Panc1 (cell line): ENCODE measurements around the gene QRICH2. TPM values are rescaled to one million over a fixed set of nuclear protein-coding genes. Genes with fewer than 3 reads are reported as not detected.
A peak's percentile ranks its signal among the peaks of the same experiment; 100 is the strongest.

Source experiments
- ATAC-seq: fragments of 200-7000 bp; cut with Tn5 transposase; 2 replicates; pipeline ENCODE4 v1.9.1; 2020; ENCODE audit warnings: mild to moderate bottlenecking, moderate library complexity
- BruUV-seq: library from RNA; stranded (reverse); fragments of 400-500 nt; replicated peaks from 2 replicates; lab custom pipeline; 2021; lab: Mats Ljungman, UMichigan
- CTCF ChIA-PET: fragments of 300-600 bp; sonication (Branson Sonifier 250); formaldehyde crosslinking; loops from one replicate; lab custom pipeline; 2022; ENCODE audit warnings: antibody characterized with exemption; lab: Charles Lee
- POLR2A ChIA-PET: fragments of 300-600 bp; sonication (Branson Sonifier 250); formaldehyde crosslinking; loops from one replicate; lab custom pipeline; 2022; ENCODE audit warnings: antibody characterized with exemption; lab: Charles Lee
- DNase-seq: peaks from one replicate; pipeline ENCODE4 v3.0.0-alpha.2; 2010; ENCODE audit warnings: low read depth, low spot score
- H3K27ac ChIP-seq: 2 replicates; pipeline ENCODE4 v1.5.1; 2011; ENCODE audit warnings: mild to moderate bottlenecking, low read length, inconsistent platforms
- H3K27me3 ChIP-seq: fragments of 200-500 bp; sonication (Bioruptor generic); 2 replicates; pipeline ENCODE4 v1.6.0; 2014; ENCODE audit warnings: low read length, inconsistent platforms; ENCODE audit not compliant: control insufficient read depth, insufficient read depth
- H3K36me3 ChIP-seq: fragments of 200-500 bp; sonication (Bioruptor generic); 2 replicates; pipeline ENCODE4 v1.5.1; 2014; ENCODE audit warnings: inconsistent platforms, mild to moderate bottlenecking, low read length, moderate library complexity; ENCODE audit not compliant: control insufficient read depth, insufficient read depth
- H3K4me1 ChIP-seq: 2 replicates; pipeline ENCODE4 v1.5.1; 2011; ENCODE audit warnings: inconsistent platforms, mild to moderate bottlenecking, low read length, moderate library complexity; ENCODE audit not compliant: control insufficient read depth, insufficient read depth
- H3K4me3 ChIP-seq, 2 experiments: 2 replicates each; pipeline ENCODE4 v1.5.1; 2011 to 2012; ENCODE audit warnings: low read depth in 2 of 2, low read length in 2 of 2, mild to moderate bottlenecking in 2 of 2, inconsistent platforms in 1 of 2, moderate library complexity in 1 of 2
- H3K9me3 ChIP-seq: fragments of 200-500 bp; sonication (Bioruptor generic); 2 replicates; pipeline ENCODE4 v1.5.1; 2014; ENCODE audit warnings: low read depth, mild to moderate bottlenecking, inconsistent platforms, low read length, moderate library complexity; ENCODE audit not compliant: control insufficient read depth, insufficient read depth
- POLR2AphosphoS5 ChIP-seq: IDR thresholded peaks from 2 replicates; pipeline ENCODE4 v1.6.1; 2012; ENCODE audit warnings: mild to moderate bottlenecking, low read depth, low read length, moderate library complexity
- SIN3A ChIP-seq: IDR thresholded peaks from 2 replicates; pipeline ENCODE4 v1.6.1; 2012; ENCODE audit warnings: low read depth, mild to moderate bottlenecking, low read length, moderate library complexity, borderline replicate concordance; ENCODE audit not compliant: insufficient read depth
- TCF7L2 ChIP-seq: IDR thresholded peaks from 2 replicates; pipeline ENCODE4 v1.6.1; 2011; ENCODE audit warnings: mild to moderate bottlenecking, low read depth, low read length, inconsistent platforms
- in situ Hi-C: cut with HindIII; loops from 2 replicates; pipeline ENCODE4 v1.10.0; 2016; ENCODE audit warnings: low sequenced_read_pairs, low pct_unique_long_range_greater_than_20kb
- intact Hi-C: fragments of 100-400 bp; cut with micrococcal nuclease; formaldehyde crosslinking; loops from one replicate; pipeline ENCODE4 v1.10.0; 2022; ENCODE audit not compliant: unreplicated experiment
- total RNA-seq: library from RNA; stranded (reverse); gene quantifications from one replicate; pipeline ENCODE4 v1.2.1, GENCODE V29; 2021; ENCODE audit not compliant: unreplicated experiment
- TF ChIP-seq, protein P1 (sequence below): fragments of 450-650 bp; IDR thresholded peaks from 2 replicates; pipeline ENCODE4 v1.5.1; 2017; ENCODE audit warnings: mild to moderate bottlenecking
- TF ChIP-seq, protein P2 (sequence below), 2 experiments: IDR thresholded peaks; 2 replicates each; pipeline ENCODE4 v1.6.1; 2011 to 2012; ENCODE audit warnings: low read depth in 2 of 2, control low read depth in 1 of 2, low read length in 1 of 2, mild to moderate bottlenecking in 1 of 2, moderate library complexity in 1 of 2; ENCODE audit not compliant: insufficient read depth in 1 of 2

QRICH2 gene
- total RNA-seq, 1 experiment from 2014 or later: 0.92 TPM

DNA sequence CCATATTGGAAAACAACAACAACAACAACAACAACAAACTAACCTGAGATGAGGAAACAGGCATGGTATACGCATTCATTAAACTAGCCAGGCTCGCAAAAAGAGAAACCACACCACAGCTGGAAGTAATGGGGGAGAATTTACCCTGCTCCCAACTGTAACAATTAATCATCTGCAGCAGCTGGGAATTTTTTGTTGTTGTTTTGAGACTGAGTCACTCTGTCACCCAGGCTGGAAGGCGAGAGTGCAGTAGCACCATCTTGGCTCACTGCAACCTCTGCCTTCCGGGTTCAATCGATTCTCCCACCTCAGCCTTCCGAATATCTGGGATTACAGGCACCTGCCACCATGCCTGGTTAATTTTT is 29.3 kb upstream of the QRICH2 start:
- Histone ChIP-seq H3K36me3 (no peaks in the 10 kb centered on the region), H3K4me3 (no peak overlapping the region), H3K9me3 (no peaks in the 10 kb centered on the region), H3K4me1 (no peaks in the 10 kb centered on the region), H3K27me3 (no peaks in the 10 kb centered on the region), H3K27ac (no peak overlapping the region)
- peak; percentile 90 for ATAC-seq
- TF ChIP-seq POLR2AphosphoS5: no peak
- no peak for TF ChIP-seq SIN3A
- TF ChIP-seq, protein P1, sequence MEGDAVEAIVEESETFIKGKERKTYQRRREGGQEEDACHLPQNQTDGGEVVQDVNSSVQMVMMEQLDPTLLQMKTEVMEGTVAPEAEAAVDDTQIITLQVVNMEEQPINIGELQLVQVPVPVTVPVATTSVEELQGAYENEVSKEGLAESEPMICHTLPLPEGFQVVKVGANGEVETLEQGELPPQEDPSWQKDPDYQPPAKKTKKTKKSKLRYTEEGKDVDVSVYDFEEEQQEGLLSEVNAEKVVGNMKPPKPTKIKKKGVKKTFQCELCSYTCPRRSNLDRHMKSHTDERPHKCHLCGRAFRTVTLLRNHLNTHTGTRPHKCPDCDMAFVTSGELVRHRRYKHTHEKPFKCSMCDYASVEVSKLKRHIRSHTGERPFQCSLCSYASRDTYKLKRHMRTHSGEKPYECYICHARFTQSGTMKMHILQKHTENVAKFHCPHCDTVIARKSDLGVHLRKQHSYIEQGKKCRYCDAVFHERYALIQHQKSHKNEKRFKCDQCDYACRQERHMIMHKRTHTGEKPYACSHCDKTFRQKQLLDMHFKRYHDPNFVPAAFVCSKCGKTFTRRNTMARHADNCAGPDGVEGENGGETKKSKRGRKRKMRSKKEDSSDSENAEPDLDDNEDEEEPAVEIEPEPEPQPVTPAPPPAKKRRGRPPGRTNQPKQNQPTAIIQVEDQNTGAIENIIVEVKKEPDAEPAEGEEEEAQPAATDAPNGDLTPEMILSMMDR: no peak
- TF ChIP-seq, protein P2, sequence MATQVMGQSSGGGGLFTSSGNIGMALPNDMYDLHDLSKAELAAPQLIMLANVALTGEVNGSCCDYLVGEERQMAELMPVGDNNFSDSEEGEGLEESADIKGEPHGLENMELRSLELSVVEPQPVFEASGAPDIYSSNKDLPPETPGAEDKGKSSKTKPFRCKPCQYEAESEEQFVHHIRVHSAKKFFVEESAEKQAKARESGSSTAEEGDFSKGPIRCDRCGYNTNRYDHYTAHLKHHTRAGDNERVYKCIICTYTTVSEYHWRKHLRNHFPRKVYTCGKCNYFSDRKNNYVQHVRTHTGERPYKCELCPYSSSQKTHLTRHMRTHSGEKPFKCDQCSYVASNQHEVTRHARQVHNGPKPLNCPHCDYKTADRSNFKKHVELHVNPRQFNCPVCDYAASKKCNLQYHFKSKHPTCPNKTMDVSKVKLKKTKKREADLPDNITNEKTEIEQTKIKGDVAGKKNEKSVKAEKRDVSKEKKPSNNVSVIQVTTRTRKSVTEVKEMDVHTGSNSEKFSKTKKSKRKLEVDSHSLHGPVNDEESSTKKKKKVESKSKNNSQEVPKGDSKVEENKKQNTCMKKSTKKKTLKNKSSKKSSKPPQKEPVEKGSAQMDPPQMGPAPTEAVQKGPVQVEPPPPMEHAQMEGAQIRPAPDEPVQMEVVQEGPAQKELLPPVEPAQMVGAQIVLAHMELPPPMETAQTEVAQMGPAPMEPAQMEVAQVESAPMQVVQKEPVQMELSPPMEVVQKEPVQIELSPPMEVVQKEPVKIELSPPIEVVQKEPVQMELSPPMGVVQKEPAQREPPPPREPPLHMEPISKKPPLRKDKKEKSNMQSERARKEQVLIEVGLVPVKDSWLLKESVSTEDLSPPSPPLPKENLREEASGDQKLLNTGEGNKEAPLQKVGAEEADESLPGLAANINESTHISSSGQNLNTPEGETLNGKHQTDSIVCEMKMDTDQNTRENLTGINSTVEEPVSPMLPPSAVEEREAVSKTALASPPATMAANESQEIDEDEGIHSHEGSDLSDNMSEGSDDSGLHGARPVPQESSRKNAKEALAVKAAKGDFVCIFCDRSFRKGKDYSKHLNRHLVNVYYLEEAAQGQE (IDR thresholded peaks at IDR 0.05; ENCODE audit: insufficient read depth in 1 of 2, low read depth in 2 of 2, low read length in 1 of 2): no peak
- no peak for TF ChIP-seq TCF7L2
- DNase-seq: no peak
- POLR2A ChIA-PET: no interaction called here
- no TSS peak for BruUV-seq
- intact Hi-C loops (no loop called here), in situ Hi-C loops (no loop called here)
- CTCF ChIA-PET: interaction anchor here (1.2 kb wide), 1 partner anchor 17 kb away, joined by 4 read pairs; the partner anchor contains the start of gene PRPSAP1

DNA sequence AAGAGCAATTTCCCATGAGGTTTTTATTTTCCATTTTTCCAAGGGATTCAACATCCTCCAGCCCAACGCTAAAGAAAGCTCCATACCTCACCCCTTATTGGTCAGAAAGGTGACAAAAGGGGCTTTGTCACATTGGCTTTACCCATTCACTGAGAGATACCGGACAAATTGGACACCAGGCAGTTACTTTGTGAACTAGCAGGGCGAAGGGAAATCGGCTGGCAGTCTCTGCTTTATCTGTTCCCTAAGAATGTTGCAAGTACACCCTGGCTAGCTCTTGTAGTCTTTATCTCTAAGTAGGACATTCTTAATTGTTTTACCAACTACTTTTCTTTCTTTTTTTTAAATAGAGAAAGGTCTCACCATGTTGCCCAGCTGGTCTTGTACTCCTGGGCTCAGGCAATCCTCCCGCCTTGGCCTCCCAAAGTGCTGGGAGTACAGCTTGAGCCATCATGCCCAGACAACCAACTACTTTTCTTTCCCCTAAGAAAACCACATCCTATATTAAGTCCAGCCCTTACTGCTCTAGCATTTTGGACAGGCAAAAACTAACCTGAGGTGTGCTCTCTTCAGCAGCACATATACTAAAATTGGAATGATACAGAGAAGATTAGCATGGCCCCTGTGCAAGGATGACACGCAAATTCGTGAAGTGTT is 28.8 kb upstream of the QRICH2 start:
- Histone ChIP-seq H3K36me3 (no peaks in the 10 kb centered on the region), H3K27ac (no peak overlapping the region), H3K9me3 (no peaks in the 10 kb centered on the region), H3K4me1 (no peaks in the 10 kb centered on the region), H3K27me3 (no peaks in the 10 kb centered on the region), H3K4me3 (no peak overlapping the region)
- ChIA-PET POLR2A (no interaction called here), CTCF (interaction anchor here (0.5 kb wide), 1 partner anchor 48 kb away, joined by 3 read pairs; no protein-coding TSS in a partner anchor)
- ATAC-seq (peak; percentile 55), DNase-seq (no peak)
- TF ChIP-seq, protein P1: no peak
- no peak for TF ChIP-seq TCF7L2
- no peak for TF ChIP-seq POLR2AphosphoS5
- TF ChIP-seq, protein P2 (IDR thresholded peaks at IDR 0.05; ENCODE audit: insufficient read depth in 1 of 2, low read depth in 2 of 2, low read length in 1 of 2): no peak
- TF ChIP-seq SIN3A: no peak
- BruUV-seq: no TSS peak
- in situ Hi-C loops: no loop called here
- intact Hi-C loops: no loop called here
